ENCODE measurements around the gene WNT16. TPM values are rescaled to one million over a fixed set of nuclear protein-coding genes. Genes with fewer than 3 reads are reported as not detected.

Gene WNT16
- total RNA-seq, 1 donor from 2014 or later: not detected

Other genes starting within 250 kb of the WNT16 start
- 31.3 and 32.5 TPM in 2 replicates for gene FAM3C, start 67.3 kb downstream of the WNT16 start, total RNA-seq

Data from lung microvascular endothelial cell (primary cell).